ENCODE data around the gene ROR1. TPM values are rescaled to one million over a fixed set of nuclear protein-coding genes. Genes with fewer than 3 reads are reported as not detected.

The ROR1 gene
- total and polyA plus RNA-seq, 2 of the 13 experiments (the other 11 are each of a cell fraction or from before 2014, with no cell fraction given) = 0.58 to 2.3 TPM

GRCh38 chr1:63871463-63871862, 97.6 kb downstream of the ROR1 start (continued):
- TF ChIP-seq, protein P1, sequence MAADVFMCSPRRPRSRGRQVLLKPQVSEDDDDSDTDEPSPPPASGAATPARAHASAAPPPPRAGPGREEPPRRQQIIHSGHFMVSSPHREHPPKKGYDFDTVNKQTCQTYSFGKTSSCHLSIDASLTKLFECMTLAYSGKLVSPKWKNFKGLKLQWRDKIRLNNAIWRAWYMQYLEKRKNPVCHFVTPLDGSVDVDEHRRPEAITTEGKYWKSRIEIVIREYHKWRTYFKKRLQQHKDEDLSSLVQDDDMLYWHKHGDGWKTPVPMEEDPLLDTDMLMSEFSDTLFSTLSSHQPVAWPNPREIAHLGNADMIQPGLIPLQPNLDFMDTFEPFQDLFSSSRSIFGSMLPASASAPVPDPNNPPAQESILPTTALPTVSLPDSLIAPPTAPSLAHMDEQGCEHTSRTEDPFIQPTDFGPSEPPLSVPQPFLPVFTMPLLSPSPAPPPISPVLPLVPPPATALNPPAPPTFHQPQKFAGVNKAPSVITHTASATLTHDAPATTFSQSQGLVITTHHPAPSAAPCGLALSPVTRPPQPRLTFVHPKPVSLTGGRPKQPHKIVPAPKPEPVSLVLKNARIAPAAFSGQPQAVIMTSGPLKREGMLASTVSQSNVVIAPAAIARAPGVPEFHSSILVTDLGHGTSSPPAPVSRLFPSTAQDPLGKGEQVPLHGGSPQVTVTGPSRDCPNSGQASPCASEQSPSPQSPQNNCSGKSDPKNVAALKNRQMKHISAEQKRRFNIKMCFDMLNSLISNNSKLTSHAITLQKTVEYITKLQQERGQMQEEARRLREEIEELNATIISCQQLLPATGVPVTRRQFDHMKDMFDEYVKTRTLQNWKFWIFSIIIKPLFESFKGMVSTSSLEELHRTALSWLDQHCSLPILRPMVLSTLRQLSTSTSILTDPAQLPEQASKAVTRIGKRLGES (CRISPR knock-in tag; IDR thresholded peaks at IDR 0.05; ENCODE audit: borderline replicate concordance) = no peak
- no peak for TF ChIP-seq RFX3 (CRISPR knock-in tag; IDR thresholded peaks at IDR 0.05)
- TF ChIP-seq GATA4 (IDR thresholded peaks at IDR 0.05; ENCODE audit: borderline replicate concordance, low read depth) = no peak

DNA sequence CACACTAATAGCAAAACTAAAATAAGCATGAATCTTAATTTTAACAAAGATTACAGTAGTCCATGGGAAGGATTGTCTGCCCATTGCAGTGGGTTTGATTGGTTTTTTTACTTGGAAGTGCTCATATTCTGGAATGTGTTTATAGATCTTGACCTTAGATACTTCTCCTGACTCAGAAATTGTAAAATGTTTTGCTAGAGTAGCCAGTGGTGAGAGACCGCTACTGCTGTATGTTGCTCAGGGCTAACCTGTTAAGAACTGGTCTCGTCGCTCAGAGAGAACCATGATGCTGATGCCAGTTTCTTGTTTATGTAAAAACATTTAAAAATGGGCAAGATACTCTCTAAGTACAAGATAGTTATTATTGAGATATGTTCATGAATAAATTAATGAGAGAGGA, 99.9 kb downstream of the ROR1 start:
- Histone ChIP-seq H3K36me3 (replicated peaks in 1 of 2; ENCODE audit: control insufficient read depth in 1 of 2, insufficient read depth in 2 of 2, low read length in 2 of 2) (no peaks in the 10 kb centered on the region), H3K79me2 (ENCODE audit: insufficient read depth, low read length) (no peaks in the 10 kb centered on the region), H4K20me1 (ENCODE audit: insufficient read depth, low read length) (no peaks in the 10 kb centered on the region), H3K27ac (ENCODE audit: extremely low read length, insufficient read depth, low read length) (no peak overlapping the region), H3K4me3 (replicated peaks in 1 of 3; ENCODE audit: insufficient read depth in 1 of 3, low read depth in 2 of 3, low read length in 3 of 3) (no peak overlapping the region), H2AFZ (ENCODE audit: low read length) (no peak overlapping the region), H3K4me1 (ENCODE audit: insufficient read depth, low read length) (no peaks in the 10 kb centered on the region), H3K27me3 (ENCODE audit: control insufficient read depth in 1 of 2, insufficient read depth in 2 of 2, low read length in 2 of 2) (no peaks in the 10 kb centered on the region), H3K9me3 (ENCODE audit: low read length) (no peaks in the 10 kb centered on the region), H3K4me2 (ENCODE audit: low read depth, low read length) (no peak overlapping the region), H3K9ac (ENCODE audit: insufficient read depth, low read depth, low read length) (no peak overlapping the region)
- no peak for DNase-seq (ENCODE audit: low spot score)
- TF ChIP-seq ZNF337 (CRISPR knock-in tag; IDR thresholded peaks at IDR 0.05; ENCODE audit: borderline replicate concordance, low read depth) (no peak), SSRP1 (CRISPR knock-in tag; IDR thresholded peaks at IDR 0.05) (no peak), ZZZ3 (CRISPR knock-in tag; IDR thresholded peaks at IDR 0.05; ENCODE audit: borderline replicate concordance) (no peak)
- no peak for FAIRE-seq
- ATAC-seq = no peak
- intact Hi-C loops (cut with micrococcal nuclease; ENCODE audit: unreplicated experiment) = no loop called here
- POLR2A ChIA-PET = no interaction called here
- 87% methylated on average over 3 of the region's 3 CpGs for WGBS (ENCODE audit: low lambda C conversion rate)
- no TSS peak for BruUV-seq (replicated peaks)
- in situ Hi-C loops (cut with HindIII; ENCODE audit: extremely low pct_ligation_motif_present, low pct_unique_long_range_greater_than_20kb) = no loop called here
- CTCF ChIA-PET (ENCODE audit: low intra/inter-chr PET ratio, low total read pairs) = no interaction called here

Data from HepG2 (cell line).